Fibroblast of lung (primary cell): ENCODE data around the gene NPTX1.

Experiments used
- EZH2 ChIP-seq: IDR thresholded peaks from 2 replicates; pipeline ENCODE4 v1.5.1; 2012; ENCODE audit warnings: low read length, control low read depth, mild to moderate bottlenecking; ENCODE audit errors: missing control alignments
- TF ChIP-seq, protein P1 (sequence below), 2 donors: IDR thresholded peaks in 1 of 2; conservative IDR thresholded peaks in 1 of 2; 1 replicate in 1 of 2; 2 replicates in 1 of 2; pipeline ENCODE4 v1.5.1; 2011 to 2012; ENCODE audit warnings: low read length in 2 of 2, control low read depth in 1 of 2, inconsistent platforms in 1 of 2, low read depth in 1 of 2, mild to moderate bottlenecking in 1 of 2

DNA sequence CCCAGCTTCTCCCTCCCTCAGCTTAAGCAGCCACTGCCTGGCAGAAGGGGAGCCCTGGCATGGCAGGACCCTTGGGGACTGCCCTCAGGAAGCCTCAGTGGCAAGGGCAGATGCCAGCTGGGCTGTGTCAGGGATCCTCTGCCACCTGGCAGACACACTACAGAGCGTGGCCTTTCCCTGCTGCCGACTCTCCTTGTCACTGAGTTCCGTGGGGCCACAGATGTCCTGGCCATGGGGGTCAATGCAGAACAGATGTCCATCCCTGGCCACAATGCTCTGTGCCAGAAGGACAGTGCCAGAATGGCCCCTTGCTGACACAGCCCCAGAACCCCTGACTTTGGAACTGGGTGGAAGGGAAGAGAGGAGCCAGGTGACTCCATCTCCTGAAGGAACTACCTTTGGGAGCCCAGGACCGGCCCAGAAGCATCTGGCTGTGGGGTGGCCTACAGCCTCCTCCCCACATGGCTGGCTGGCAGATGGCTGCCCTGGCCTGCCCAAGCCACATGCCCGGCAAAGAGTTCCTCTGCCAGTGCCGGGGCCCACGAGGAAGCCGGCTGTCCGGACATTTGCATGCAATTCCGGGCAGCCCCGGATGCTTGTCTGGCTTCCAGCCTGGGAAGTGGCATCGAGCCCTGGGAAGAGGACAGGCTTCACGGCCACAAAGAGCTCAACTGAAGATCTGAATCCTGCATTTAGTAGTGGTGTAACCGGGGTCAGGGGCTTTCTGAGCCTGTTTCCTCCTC is 24.1 kb downstream of the NPTX1 start:
- TF ChIP-seq, protein P1, sequence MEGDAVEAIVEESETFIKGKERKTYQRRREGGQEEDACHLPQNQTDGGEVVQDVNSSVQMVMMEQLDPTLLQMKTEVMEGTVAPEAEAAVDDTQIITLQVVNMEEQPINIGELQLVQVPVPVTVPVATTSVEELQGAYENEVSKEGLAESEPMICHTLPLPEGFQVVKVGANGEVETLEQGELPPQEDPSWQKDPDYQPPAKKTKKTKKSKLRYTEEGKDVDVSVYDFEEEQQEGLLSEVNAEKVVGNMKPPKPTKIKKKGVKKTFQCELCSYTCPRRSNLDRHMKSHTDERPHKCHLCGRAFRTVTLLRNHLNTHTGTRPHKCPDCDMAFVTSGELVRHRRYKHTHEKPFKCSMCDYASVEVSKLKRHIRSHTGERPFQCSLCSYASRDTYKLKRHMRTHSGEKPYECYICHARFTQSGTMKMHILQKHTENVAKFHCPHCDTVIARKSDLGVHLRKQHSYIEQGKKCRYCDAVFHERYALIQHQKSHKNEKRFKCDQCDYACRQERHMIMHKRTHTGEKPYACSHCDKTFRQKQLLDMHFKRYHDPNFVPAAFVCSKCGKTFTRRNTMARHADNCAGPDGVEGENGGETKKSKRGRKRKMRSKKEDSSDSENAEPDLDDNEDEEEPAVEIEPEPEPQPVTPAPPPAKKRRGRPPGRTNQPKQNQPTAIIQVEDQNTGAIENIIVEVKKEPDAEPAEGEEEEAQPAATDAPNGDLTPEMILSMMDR (conservative IDR thresholded peaks at IDR 0.05 in 1 of 2, IDR thresholded peaks at IDR 0.05 in 1 of 2; ENCODE audit: low read depth in 1 of 2, low read length in 2 of 2), result no peak
- TF ChIP-seq EZH2, result no peak
